Sigmoid colon (tissue), 7 donors: Measurements from ENCODE around the gene ASF1B. TPM values are rescaled to one million over a fixed set of nuclear protein-coding genes. Genes with fewer than 3 reads are reported as not detected.

ENCODE experiments used
- DNase-seq: peaks from one replicate; pipeline ENCODE4 v3.0.0-alpha.2; 2019
- H3K27ac ChIP-seq, 4 donors: fragments of 200-600 bp; sonication (generic); one replicate each; pipeline ENCODE4 v1.5.1; 2016 to 2019; ENCODE audit warnings: mild to moderate bottlenecking in 1 of 4
- H3K27me3 ChIP-seq, 3 donors: fragments of 200-600 bp; sonication (generic); one replicate each; pipeline ENCODE4 v1.5.1; 2019; ENCODE audit warnings: mild to moderate bottlenecking in 1 of 3
- H3K36me3 ChIP-seq, 4 donors: fragments of 200-600 bp; sonication (generic); one replicate each; pipeline ENCODE4 v1.5.1; 2016 to 2019
- H3K4me1 ChIP-seq, 4 donors: fragments of 200-600 bp; sonication (generic); one replicate each; pipeline ENCODE4 v1.5.1; 2017 to 2019
- H3K4me3 ChIP-seq, 4 donors: fragments of 200-600 bp; sonication (generic); one replicate each; pipeline ENCODE4 v1.5.1; 2017 to 2019; ENCODE audit warnings: mild to moderate bottlenecking in 2 of 4, moderate library complexity in 1 of 4
- H3K9me3 ChIP-seq, 4 donors: fragments of 200-600 bp in 3 of 4; sonication (generic) in 3 of 4; one replicate each; pipeline versions ENCODE4 v1.5.1 to v1.6.1; 2013 to 2019
- EP300 ChIP-seq, 4 donors: sonication (generic); formaldehyde crosslinking; IDR thresholded peaks; one replicate each; pipeline ENCODE4 v1.6.1; 2017; ENCODE audit warnings: antibody characterized with exemption in 4 of 4
- POLR2A ChIP-seq, 2 donors: fragments of 450-650 bp; IDR thresholded peaks; one replicate each; pipeline ENCODE4 v1.6.1; 2016; ENCODE audit warnings: antibody characterized with exemption in 2 of 2, mild to moderate bottlenecking in 2 of 2, moderate library complexity in 2 of 2
- POLR2AphosphoS5 ChIP-seq, 4 donors: sonication (generic); formaldehyde crosslinking; IDR thresholded peaks; one replicate each; pipeline ENCODE4 v1.6.1; 2017; ENCODE audit warnings: antibody characterized with exemption in 4 of 4
- WGBS, 2 donors: extraction: QIAGEN DNeasy Blood & Tissue Kit; methylation state at CpG; one replicate each; pipeline ENCODE4 v1.1.7; 2013; 5-methylcytosine and 5-hydroxymethylcytosine counted together
- intact Hi-C: fragments of 100-400 bp; cut with DNase I; formaldehyde crosslinking; loops from one replicate; pipeline ENCODE4 v1.15.1; 2023
- polyA plus RNA-seq, 3 donors: library from polyadenylated mRNA; stranded (reverse); fragments of 200-250 nt; gene quantifications; one replicate each; pipeline ENCODE4 v1.2.3, GENCODE V29; 2013
- total RNA-seq, 4 donors: library from RNA; depleted of rRNA; stranded (reverse); fragments of >200 nt; gene quantifications; one replicate each; pipeline ENCODE4 v1.1.0, GENCODE V29; 2016
- TF ChIP-seq, protein P1 (sequence below), 4 experiments: fragments of 450-650 bp in 3 of 4; fragments of 200-600 bp in 1 of 4; IDR thresholded peaks; one replicate each; pipeline ENCODE4 v1.5.1; 2016 to 2019; ENCODE audit warnings: antibody characterized with exemption in 4 of 4, mild to moderate bottlenecking in 3 of 4, moderate library complexity in 2 of 4
- donor health status: healthy with polysubstance abuse.
- donor health status: Bipolar disorder and iron deficiency.
- donor health status: healthy.

ASF1B gene
- total and polyA plus RNA-seq, 7 donors, result 1.1 to 26.9 (median 2.8) TPM; not detected in 1

DNA sequence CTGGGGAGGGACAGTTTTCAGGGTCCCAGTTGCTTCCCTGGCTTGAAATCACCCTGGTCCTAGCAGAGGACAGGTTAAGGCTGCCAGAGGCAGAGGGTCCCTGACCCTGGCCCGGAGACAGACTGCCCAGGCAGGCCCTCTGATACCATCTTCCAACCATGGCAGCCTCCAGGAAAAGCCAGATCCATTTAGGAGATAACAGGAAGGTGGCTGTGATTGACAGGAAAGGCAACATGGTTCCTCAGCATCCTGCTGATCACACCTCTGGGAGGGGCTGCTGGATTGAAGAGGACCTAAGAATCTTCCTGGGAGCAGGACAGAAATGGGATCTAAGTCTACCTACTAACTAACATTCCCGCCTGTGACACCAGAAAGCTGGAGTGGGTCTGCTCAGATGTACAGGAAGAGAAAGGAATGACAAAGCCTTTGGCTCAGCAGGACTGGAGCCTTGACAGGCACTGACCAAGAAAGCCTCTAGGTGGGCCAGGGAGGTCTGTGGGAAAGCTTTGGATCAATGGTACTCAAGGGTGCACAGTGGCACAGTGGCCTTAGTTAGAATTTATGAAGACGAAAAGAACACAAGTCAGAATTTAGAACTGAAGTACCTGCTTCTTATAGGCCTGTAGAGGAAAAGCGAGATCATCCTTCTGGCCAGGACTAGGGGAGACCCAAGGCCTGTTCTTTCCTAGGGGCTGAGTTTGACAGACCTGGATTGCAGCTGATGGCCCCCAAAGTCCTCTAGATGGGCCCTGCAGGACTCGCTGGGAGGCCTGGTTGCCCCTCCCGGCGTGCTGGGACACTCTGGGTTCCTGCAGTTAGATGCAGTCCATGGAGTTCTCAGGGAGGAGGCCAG lies 16.5 kb downstream of the ASF1B start:
- Histone ChIP-seq H3K27me3 (no peaks in the 10 kb centered on the region), H3K36me3 (no peaks in the 10 kb centered on the region), H3K9me3 (no peaks in the 10 kb centered on the region), H3K4me1 (peaks cover 0 to 40% (median 38%) of the 10 kb centered on the region in 4 donors), H3K4me3 (no peak overlapping the region), H3K27ac (peak overlapping the region; percentile 97 to 100 (median 100))
- DNase-seq, result no peak
- 94 to 96% methylated on average over 7 of the region's 7 CpGs for WGBS, 2 donors
- intact Hi-C loops, result loop anchor here (2.0 kb wide), 1 partner anchor 17 kb away; the partner anchor contains the start of gene ASF1B
- TF ChIP-seq POLR2A (IDR thresholded peaks at IDR 0.05) (no peak), EP300 (IDR thresholded peaks at IDR 0.05) (no peak), POLR2AphosphoS5 (IDR thresholded peaks at IDR 0.05) (no peak)
- TF ChIP-seq, protein P1, sequence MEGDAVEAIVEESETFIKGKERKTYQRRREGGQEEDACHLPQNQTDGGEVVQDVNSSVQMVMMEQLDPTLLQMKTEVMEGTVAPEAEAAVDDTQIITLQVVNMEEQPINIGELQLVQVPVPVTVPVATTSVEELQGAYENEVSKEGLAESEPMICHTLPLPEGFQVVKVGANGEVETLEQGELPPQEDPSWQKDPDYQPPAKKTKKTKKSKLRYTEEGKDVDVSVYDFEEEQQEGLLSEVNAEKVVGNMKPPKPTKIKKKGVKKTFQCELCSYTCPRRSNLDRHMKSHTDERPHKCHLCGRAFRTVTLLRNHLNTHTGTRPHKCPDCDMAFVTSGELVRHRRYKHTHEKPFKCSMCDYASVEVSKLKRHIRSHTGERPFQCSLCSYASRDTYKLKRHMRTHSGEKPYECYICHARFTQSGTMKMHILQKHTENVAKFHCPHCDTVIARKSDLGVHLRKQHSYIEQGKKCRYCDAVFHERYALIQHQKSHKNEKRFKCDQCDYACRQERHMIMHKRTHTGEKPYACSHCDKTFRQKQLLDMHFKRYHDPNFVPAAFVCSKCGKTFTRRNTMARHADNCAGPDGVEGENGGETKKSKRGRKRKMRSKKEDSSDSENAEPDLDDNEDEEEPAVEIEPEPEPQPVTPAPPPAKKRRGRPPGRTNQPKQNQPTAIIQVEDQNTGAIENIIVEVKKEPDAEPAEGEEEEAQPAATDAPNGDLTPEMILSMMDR (IDR thresholded peaks at IDR 0.05), result no peak

DNA sequence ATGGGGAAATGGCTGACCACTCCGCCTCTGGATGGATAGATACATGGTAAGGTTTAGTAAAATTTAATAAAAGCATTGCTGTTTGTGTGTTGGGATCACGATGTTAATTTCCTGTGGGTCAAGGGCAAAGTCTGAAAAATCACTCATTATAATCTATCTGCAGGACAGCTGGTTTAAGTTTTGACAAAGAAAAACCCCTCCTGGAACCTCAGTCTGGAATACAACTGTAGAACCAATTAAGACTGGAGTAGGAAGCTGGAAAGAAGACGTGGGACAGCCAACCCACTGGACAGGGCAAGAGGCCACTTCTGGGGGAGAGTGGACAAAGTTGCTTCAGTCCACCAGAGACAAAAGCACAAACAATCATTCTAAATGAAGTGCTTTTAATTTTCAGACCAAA lies 17.2 kb downstream of the ASF1B start:
- no peaks in the 10 kb centered on the region for H3K36me3 ChIP-seq
- peaks cover 0 to 48% (median 45%) of the 10 kb centered on the region in 4 donors for H3K4me1 ChIP-seq
- TF ChIP-seq POLR2A (IDR thresholded peaks at IDR 0.05) (no peak), EP300 (IDR thresholded peaks at IDR 0.05) (no peak), POLR2AphosphoS5 (IDR thresholded peaks at IDR 0.05) (no peak)
- TF ChIP-seq, protein P1 (IDR thresholded peaks at IDR 0.05), result no peak
- intact Hi-C loops, result loop anchor here (2.0 kb wide), 1 partner anchor 18 kb away; the partner anchor contains the start of gene ASF1B
- no peaks in the 10 kb centered on the region for H3K27me3 ChIP-seq
- no peak for DNase-seq
- H3K9me3 ChIP-seq, result no peaks in the 10 kb centered on the region
- WGBS, 2 donors, result 53 to 62% methylated on average over 3 of the region's 3 CpGs
- H3K27ac ChIP-seq, result peak overlapping the region; percentile 97 to 100 (median 100)
- H3K4me3 ChIP-seq, result peak overlapping the region in 3 of 4 donors; percentile 62 to 68 (median 63)

GRCh38 chr19:14118165-14119051 lies 18.0 kb downstream of the ASF1B start:
- peak; percentile 97 for DNase-seq
- no peaks in the 10 kb centered on the region for H3K36me3 ChIP-seq
- TF ChIP-seq, protein P1 (IDR thresholded peaks at IDR 0.05), result no peak
- TF ChIP-seq POLR2AphosphoS5 (IDR thresholded peaks at IDR 0.05) (peak; percentile 65 to 83 (median 77)), EP300 (IDR thresholded peaks at IDR 0.05) (peak in 2 of 4 donors; percentile 30 to 52), POLR2A (IDR thresholded peaks at IDR 0.05) (peak; percentile 32 to 48)
- 4 to 5% methylated on average over 61 of the region's 61 CpGs for WGBS, 2 donors
- peak overlapping the region; percentile 97 to 100 (median 100) for H3K27ac ChIP-seq
- H3K27me3 ChIP-seq, result no peaks in the 10 kb centered on the region
- peaks cover 0 to 55% (median 52%) of the 10 kb centered on the region in 4 donors for H3K4me1 ChIP-seq
- H3K9me3 ChIP-seq, result no peaks in the 10 kb centered on the region
- intact Hi-C loops, result loop anchor here (2.0 kb wide), 1 partner anchor 18 kb away; the partner anchor contains the start of gene ASF1B
- H3K4me3 ChIP-seq, result peak overlapping the region; percentile 43 to 68 (median 62)

GRCh38 chr19:14117668-14118164 lies 18.7 kb downstream of the ASF1B start, which contains the start of gene PRKACA:
TSS of gene PRKACA (minus strand) at chr19:14117762. CDS start at chr19:14117547, 215 bp downstream.
- peak within 1 kb of the TSS; percentile 97 to 100 (median 100) for H3K27ac ChIP-seq
- H3K4me3 ChIP-seq, result peak within 1 kb of the TSS; percentile 72 to 99 (median 98)
- TF ChIP-seq, protein P1 (IDR thresholded peaks at IDR 0.05), result no peak
- peak; percentile 79 to 91 (median 83) for TF ChIP-seq POLR2AphosphoS5 (IDR thresholded peaks at IDR 0.05)
- TF ChIP-seq POLR2A (IDR thresholded peaks at IDR 0.05), result peak in 1 of 2 donors; percentile 17
- TF ChIP-seq EP300 (IDR thresholded peaks at IDR 0.05), result no peak
- DNase-seq, result peak; percentile 100
- H3K36me3 ChIP-seq, result no peaks in the 10 kb centered on the region
- intact Hi-C loops, result loop anchor here (2.0 kb wide), 1 partner anchor 19 kb away; the partner anchor contains the start of gene ASF1B
- no peaks in the 10 kb centered on the region for H3K27me3 ChIP-seq
- H3K9me3 ChIP-seq, result no peaks in the 10 kb centered on the region
- peaks cover 0 to 62% (median 59%) of the 10 kb centered on the region in 4 donors for H3K4me1 ChIP-seq
- WGBS, 2 donors, result 0% methylated on average over 67 of the region's 67 CpGs
